ENCODE results near the gene GAREM1. TPM values are rescaled to one million over a fixed set of nuclear protein-coding genes. Genes with fewer than 3 reads are reported as not detected.

Gene GAREM1
- total RNA-seq, 1 donor from 2014 or later: 1.7 TPM

- peaks cover 5% of the 10 kb centered on the region for H3K4me1 Mint-ChIP-seq (ENCODE audit: unreplicated experiment)
- H3K27ac Mint-ChIP-seq (ENCODE audit: unreplicated experiment): no peak overlapping the region
- H3K36me3 Mint-ChIP-seq (ENCODE audit: unreplicated experiment): no peaks in the 10 kb centered on the region
- no peak for DNase-seq (ENCODE audit: extremely low spot score, unreplicated experiment)
- TF ChIP-seq CTCF (IDR thresholded peaks at IDR 0.05): no peak
- H3K27me3 Mint-ChIP-seq (ENCODE audit: unreplicated experiment): no peaks in the 10 kb centered on the region
- no peak overlapping the region for H3K4me3 Mint-ChIP-seq (ENCODE audit: unreplicated experiment)
- H3K9me3 Mint-ChIP-seq (ENCODE audit: unreplicated experiment): no peaks in the 10 kb centered on the region
Measured at GRCh38 chr18:32310101-32310500, 160.6 kb downstream of the GAREM1 start.

- Mint-ChIP-seq H3K9me3 (ENCODE audit: unreplicated experiment) (no peaks in the 10 kb centered on the region), H3K4me3 (ENCODE audit: unreplicated experiment) (no peak overlapping the region), H3K27me3 (ENCODE audit: unreplicated experiment) (no peaks in the 10 kb centered on the region), H3K27ac (ENCODE audit: unreplicated experiment) (peak overlapping the region; percentile 16), H3K36me3 (ENCODE audit: unreplicated experiment) (no peaks in the 10 kb centered on the region), H3K4me1 (ENCODE audit: unreplicated experiment) (peaks cover 5% of the 10 kb centered on the region)
- DNase-seq (ENCODE audit: extremely low spot score, unreplicated experiment): no peak
- TF ChIP-seq CTCF (IDR thresholded peaks at IDR 0.05): no peak
Measured at GRCh38 chr18:32308493-32309120, 162.1 kb downstream of the GAREM1 start.

GRCh38 chr18:32303400-32303799 lies 167.3 kb downstream of the GAREM1 start:
- H3K27ac Mint-ChIP-seq (ENCODE audit: unreplicated experiment): no peak overlapping the region
- no peak for DNase-seq (ENCODE audit: extremely low spot score, unreplicated experiment)
- no peaks in the 10 kb centered on the region for H3K27me3 Mint-ChIP-seq (ENCODE audit: unreplicated experiment)
- H3K4me1 Mint-ChIP-seq (ENCODE audit: unreplicated experiment): peaks cover 4% of the 10 kb centered on the region
- no peak for TF ChIP-seq CTCF (IDR thresholded peaks at IDR 0.05)
- H3K4me3 Mint-ChIP-seq (ENCODE audit: unreplicated experiment): no peak overlapping the region
- H3K36me3 Mint-ChIP-seq (ENCODE audit: unreplicated experiment): no peaks in the 10 kb centered on the region
- H3K9me3 Mint-ChIP-seq (ENCODE audit: unreplicated experiment): no peaks in the 10 kb centered on the region

GRCh38 chr18:32302806-32303205 lies 167.9 kb downstream of the GAREM1 start:
- no peaks in the 10 kb centered on the region for H3K36me3 Mint-ChIP-seq (ENCODE audit: unreplicated experiment)
- no peak for DNase-seq (ENCODE audit: extremely low spot score, unreplicated experiment)
- H3K9me3 Mint-ChIP-seq (ENCODE audit: unreplicated experiment): no peaks in the 10 kb centered on the region
- TF ChIP-seq CTCF (IDR thresholded peaks at IDR 0.05): no peak
- H3K4me3 Mint-ChIP-seq (ENCODE audit: unreplicated experiment): no peak overlapping the region
- H3K27ac Mint-ChIP-seq (ENCODE audit: unreplicated experiment): no peak overlapping the region
- no peaks in the 10 kb centered on the region for H3K27me3 Mint-ChIP-seq (ENCODE audit: unreplicated experiment)
- H3K4me1 Mint-ChIP-seq (ENCODE audit: unreplicated experiment): peaks cover 4% of the 10 kb centered on the region

GRCh38 chr18:32301976-32302743 lies 168.5 kb downstream of the GAREM1 start:
- TF ChIP-seq CTCF (IDR thresholded peaks at IDR 0.05): no peak
- no peak overlapping the region for H3K27ac Mint-ChIP-seq (ENCODE audit: unreplicated experiment)
- no peak overlapping the region for H3K4me3 Mint-ChIP-seq (ENCODE audit: unreplicated experiment)
- H3K27me3 Mint-ChIP-seq (ENCODE audit: unreplicated experiment): no peaks in the 10 kb centered on the region
- DNase-seq (ENCODE audit: extremely low spot score, unreplicated experiment): no peak
- no peaks in the 10 kb centered on the region for H3K36me3 Mint-ChIP-seq (ENCODE audit: unreplicated experiment)
- H3K4me1 Mint-ChIP-seq (ENCODE audit: unreplicated experiment): peaks cover 4% of the 10 kb centered on the region
- H3K9me3 Mint-ChIP-seq (ENCODE audit: unreplicated experiment): no peaks in the 10 kb centered on the region
